KMS-11 (cell line): ENCODE data around the gene FCSK.
A peak's percentile ranks its signal among the peaks of the same experiment; 100 is the strongest.

Experiments used
- H2AFZ ChIP-seq: fragments of 200-600 bp; sonication (generic); 2 replicates; pipeline ENCODE4 v1.6.1; 2016; ENCODE audit warnings: antibody characterized with exemption, mixed run types, low read depth
- H3K27ac ChIP-seq: fragments of 200-600 bp; sonication (generic); 2 replicates; pipeline ENCODE4 v1.6.1; 2016; ENCODE audit warnings: mild to moderate bottlenecking, mixed run types
- H3K27me3 ChIP-seq: fragments of 200-600 bp; sonication (generic); 2 replicates; pipeline ENCODE4 v1.6.1; 2017; ENCODE audit warnings: mild to moderate bottlenecking, low read depth, mixed run types, moderate library complexity; ENCODE audit not compliant: insufficient read depth
- H3K36me3 ChIP-seq: fragments of 200-600 bp; sonication (generic); 2 replicates; pipeline ENCODE4 v1.6.1; 2017; ENCODE audit warnings: mild to moderate bottlenecking, mixed run types; ENCODE audit not compliant: insufficient read depth
- H3K4me1 ChIP-seq: fragments of 200-600 bp; sonication (generic); 2 replicates; pipeline ENCODE4 v1.6.1; 2016; ENCODE audit warnings: mild to moderate bottlenecking, low read depth, mixed run types; ENCODE audit not compliant: poor library complexity, severe bottlenecking
- H3K4me2 ChIP-seq: fragments of 200-600 bp; sonication (generic); 2 replicates; pipeline ENCODE4 v1.7.0; 2016; ENCODE audit warnings: mild to moderate bottlenecking, mixed run types
- H3K4me3 ChIP-seq: fragments of 200-600 bp; sonication (generic); IDR thresholded peaks from 2 replicates; pipeline ENCODE4 v1.6.1; 2017; ENCODE audit warnings: low read depth, low read length, mixed read lengths; ENCODE audit not compliant: insufficient read depth
- H3K79me2 ChIP-seq: fragments of 200-600 bp; sonication (generic); 2 replicates; pipeline ENCODE4 v1.6.1; 2016; ENCODE audit warnings: low read depth, mixed run types; ENCODE audit not compliant: insufficient read depth
- H3K9ac ChIP-seq: fragments of 200-600 bp; sonication (generic); 2 replicates; pipeline ENCODE4 v1.6.1; 2016; ENCODE audit warnings: mild to moderate bottlenecking, mixed run types
- H4K20me1 ChIP-seq: fragments of 200-600 bp; sonication (generic); 2 replicates; pipeline ENCODE4 v1.6.1; 2016; ENCODE audit warnings: mild to moderate bottlenecking, mixed run types; ENCODE audit not compliant: insufficient read depth
- TF ChIP-seq, protein P1 (sequence below): fragments of 200-600 bp; sonication (generic); conservative IDR thresholded peaks from 2 replicates; pipeline ENCODE4 v1.6.1; 2017; ENCODE audit warnings: low read depth, mild to moderate bottlenecking, antibody characterized with exemption, low read length, moderate library complexity, mixed read lengths

FCSK gene

DNA sequence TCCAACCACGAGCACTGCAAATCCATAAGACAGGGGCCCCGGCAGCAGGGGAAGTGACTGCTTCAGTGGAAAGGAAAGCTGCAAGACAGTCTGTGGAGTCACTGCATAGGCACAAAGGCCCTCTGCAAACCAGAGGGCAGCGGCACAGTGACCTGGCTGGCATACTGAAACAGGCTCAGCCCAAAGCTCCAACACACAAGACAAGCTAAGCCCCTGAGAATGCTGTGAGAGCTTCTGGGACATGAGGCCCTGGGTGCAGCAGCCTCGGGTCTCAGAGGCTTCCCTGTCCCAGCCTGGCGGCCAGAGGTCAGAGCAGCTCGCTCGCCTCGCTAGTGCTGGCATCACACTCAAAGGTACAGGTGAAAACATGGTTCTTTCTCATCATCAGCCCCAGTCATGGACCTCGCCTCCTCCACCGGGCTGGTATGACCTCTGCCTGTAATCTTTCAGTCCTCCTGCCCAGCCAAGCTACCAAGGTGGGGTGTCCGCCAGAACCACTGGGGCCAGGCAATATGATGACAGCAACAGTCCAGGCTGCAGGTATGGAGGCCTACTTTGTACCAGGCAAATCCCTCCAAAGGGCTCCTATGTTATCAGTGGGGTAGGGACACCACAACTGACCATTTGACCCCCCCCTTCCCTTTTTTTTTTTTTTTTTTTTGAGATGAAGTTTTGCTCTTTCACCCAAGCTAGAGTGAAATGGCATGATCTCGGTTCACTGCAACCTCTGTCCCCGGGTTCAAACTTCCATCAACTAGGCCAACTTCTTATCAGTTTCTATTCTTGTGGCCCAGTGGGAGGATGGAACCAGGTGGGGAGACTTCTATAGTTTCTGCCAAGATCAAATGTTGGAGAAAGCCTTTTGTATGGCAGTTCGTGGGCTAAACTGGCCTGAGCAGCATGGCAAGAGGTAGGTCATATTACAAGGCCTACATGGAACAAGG, 34.7 kb upstream of the FCSK start:
- Histone ChIP-seq H3K4me1 (peaks cover 93% of the 10 kb centered on the region), H3K27me3 (no peaks in the 10 kb centered on the region), H3K4me2 (peak overlapping the region; percentile 99), H3K79me2 (peaks cover 83% of the 10 kb centered on the region), H3K27ac (peak overlapping the region; percentile 95), H4K20me1 (no peaks in the 10 kb centered on the region), H3K36me3 (no peaks in the 10 kb centered on the region), H3K4me3 (no peak overlapping the region), H3K9ac (no peak overlapping the region; the same call in 1 of the 2 replicates), H2AFZ (no peak overlapping the region)
- TF ChIP-seq, protein P1, sequence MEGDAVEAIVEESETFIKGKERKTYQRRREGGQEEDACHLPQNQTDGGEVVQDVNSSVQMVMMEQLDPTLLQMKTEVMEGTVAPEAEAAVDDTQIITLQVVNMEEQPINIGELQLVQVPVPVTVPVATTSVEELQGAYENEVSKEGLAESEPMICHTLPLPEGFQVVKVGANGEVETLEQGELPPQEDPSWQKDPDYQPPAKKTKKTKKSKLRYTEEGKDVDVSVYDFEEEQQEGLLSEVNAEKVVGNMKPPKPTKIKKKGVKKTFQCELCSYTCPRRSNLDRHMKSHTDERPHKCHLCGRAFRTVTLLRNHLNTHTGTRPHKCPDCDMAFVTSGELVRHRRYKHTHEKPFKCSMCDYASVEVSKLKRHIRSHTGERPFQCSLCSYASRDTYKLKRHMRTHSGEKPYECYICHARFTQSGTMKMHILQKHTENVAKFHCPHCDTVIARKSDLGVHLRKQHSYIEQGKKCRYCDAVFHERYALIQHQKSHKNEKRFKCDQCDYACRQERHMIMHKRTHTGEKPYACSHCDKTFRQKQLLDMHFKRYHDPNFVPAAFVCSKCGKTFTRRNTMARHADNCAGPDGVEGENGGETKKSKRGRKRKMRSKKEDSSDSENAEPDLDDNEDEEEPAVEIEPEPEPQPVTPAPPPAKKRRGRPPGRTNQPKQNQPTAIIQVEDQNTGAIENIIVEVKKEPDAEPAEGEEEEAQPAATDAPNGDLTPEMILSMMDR = no peak

DNA sequence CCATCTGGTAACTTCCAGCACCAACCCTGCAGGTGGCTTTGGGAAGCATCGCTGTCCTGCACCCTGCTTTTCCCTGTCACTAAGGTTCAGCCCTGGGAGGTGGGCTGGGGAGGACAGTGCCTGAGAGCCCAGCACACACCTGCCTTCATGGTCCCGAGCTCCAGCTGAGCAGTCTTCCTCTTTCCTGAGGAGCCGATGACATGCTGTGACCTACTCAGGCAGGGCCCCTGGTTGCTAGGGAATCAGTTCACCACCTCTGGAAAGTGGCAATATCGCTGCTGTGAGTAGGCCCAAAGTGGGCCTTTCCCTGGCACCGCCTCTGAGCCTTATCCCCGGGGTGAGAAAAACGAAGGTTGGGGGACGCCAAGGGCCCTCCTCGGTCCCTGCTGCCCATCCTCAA, 33.4 kb upstream of the FCSK start:
- Histone ChIP-seq H2AFZ (no peak overlapping the region), H3K36me3 (no peaks in the 10 kb centered on the region), H3K27me3 (no peaks in the 10 kb centered on the region), H3K27ac (no peak overlapping the region; the same call in 1 of the 2 replicates), H3K4me2 (peak overlapping the region; percentile 99; the same call in 1 of the 2 replicates), H3K79me2 (peaks cover 84% of the 10 kb centered on the region), H3K9ac (no peak overlapping the region), H4K20me1 (no peaks in the 10 kb centered on the region), H3K4me3 (no peak overlapping the region), H3K4me1 (peaks cover 91% of the 10 kb centered on the region)
- TF ChIP-seq, protein P1 = no peak

DNA sequence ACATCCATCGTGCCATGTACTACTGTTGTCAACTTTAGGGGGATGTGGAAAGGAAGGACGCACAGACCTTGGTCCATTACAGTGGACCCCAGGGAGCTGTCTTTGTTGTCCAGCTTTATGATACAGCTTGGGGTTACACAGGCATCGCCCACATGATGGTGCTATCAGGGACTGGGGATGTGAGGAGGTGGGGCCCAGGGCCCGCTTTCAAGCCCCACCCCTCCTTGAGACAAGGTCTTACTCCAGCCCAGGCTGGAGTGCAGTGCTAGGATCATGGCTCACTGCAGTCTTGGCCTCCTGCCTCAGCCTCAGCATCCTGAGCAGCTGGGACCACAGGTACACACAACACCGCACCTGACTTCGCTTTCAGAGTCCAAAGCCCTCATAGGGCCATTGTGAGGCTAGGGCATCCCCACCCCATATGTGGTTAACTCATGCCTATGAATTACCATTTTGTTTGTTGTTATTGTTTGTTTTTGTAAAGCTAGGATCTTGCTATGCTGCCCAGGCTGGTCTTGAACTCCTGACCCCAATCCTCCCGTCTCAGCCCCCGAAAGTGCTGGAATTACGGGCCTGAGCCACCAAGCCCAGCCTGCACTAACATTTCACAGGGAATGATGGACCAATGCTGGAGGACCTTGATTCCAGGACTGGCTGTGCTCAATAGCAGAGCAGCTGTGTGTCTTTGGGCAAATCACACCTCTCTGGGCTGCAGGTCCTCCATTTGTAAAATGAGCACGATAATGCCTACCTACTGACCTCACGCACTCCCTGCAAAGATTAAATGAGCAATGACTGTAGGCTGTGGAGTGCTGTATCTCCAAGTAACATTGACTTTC, 32.7 kb upstream of the FCSK start:
- Histone ChIP-seq H3K4me2 (peak overlapping the region; percentile 30; the same call in 1 of the 2 replicates), H2AFZ (no peak overlapping the region), H3K27me3 (no peaks in the 10 kb centered on the region), H3K27ac (no peak overlapping the region), H3K9ac (no peak overlapping the region), H3K4me1 (peaks cover 92% of the 10 kb centered on the region), H3K4me3 (no peak overlapping the region), H3K36me3 (no peaks in the 10 kb centered on the region), H3K79me2 (peaks cover 86% of the 10 kb centered on the region), H4K20me1 (no peaks in the 10 kb centered on the region)
- TF ChIP-seq, protein P1 = no peak

DNA sequence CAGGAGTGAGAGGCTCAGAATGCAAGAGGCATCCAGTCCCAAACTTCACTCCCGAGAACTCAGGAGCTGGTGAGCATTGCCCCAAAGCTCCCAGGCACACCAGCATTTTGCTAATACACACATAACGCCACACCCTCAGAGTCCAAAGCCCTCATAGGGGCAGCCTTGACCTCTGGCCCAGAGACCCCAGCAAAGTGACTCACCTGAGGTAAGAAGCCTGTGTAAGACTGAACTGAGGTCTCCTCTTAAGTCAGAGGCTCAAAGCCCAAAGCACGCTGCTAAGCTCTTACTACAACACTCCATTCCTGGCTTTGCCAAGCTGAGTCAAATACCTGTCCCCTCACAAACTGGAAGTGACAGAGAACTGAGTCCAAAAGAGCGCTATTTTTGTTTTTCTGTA, 31.9 kb upstream of the FCSK start:
- Histone ChIP-seq H4K20me1 (no peaks in the 10 kb centered on the region), H3K36me3 (no peaks in the 10 kb centered on the region), H2AFZ (no peak overlapping the region), H3K4me2 (peak overlapping the region; percentile 30; the same call in 1 of the 2 replicates), H3K4me1 (peaks cover 93% of the 10 kb centered on the region), H3K4me3 (no peak overlapping the region), H3K79me2 (peaks cover 94% of the 10 kb centered on the region), H3K27me3 (no peaks in the 10 kb centered on the region), H3K27ac (no peak overlapping the region; the same call in 1 of the 2 replicates), H3K9ac (no peak overlapping the region)
- TF ChIP-seq, protein P1 = no peak
